HUES64 (cell line): ENCODE results near the gene FOXO1.

Experiments used
- H3K27ac ChIP-seq: 2 replicates; pipeline ENCODE4 v1.7.0; 2013; ENCODE audit warnings: low read depth, low read length, inconsistent platforms
- H3K27me3 ChIP-seq: 2 replicates; pipeline ENCODE4 v1.6.1; 2013; ENCODE audit warnings: mild to moderate bottlenecking, low read length; ENCODE audit not compliant: insufficient read depth
- H3K36me3 ChIP-seq: 2 replicates; pipeline ENCODE4 v1.6.1; 2013; ENCODE audit warnings: mild to moderate bottlenecking, low read length; ENCODE audit not compliant: insufficient read depth
- H3K4me1 ChIP-seq: 2 replicates; pipeline ENCODE4 v1.6.1; 2013; ENCODE audit warnings: mild to moderate bottlenecking, low read length, moderate library complexity; ENCODE audit not compliant: insufficient read depth
- H3K4me3 ChIP-seq: 2 replicates; pipeline ENCODE4 v1.5.1; 2013; ENCODE audit warnings: mild to moderate bottlenecking, low read length, moderate library complexity
- H3K9ac ChIP-seq: 2 replicates; pipeline ENCODE4 v1.6.1; 2013; ENCODE audit warnings: mild to moderate bottlenecking, low read depth, low read length
- H3K9me3 ChIP-seq: 2 replicates; pipeline ENCODE4 v1.6.1; 2013; ENCODE audit warnings: low read depth, low read length; ENCODE audit not compliant: insufficient read depth
- WGBS: fragments of 150-250, 120-280 bp; methylation state at CpG from one replicate; pipeline ENCODE4 v1.1.7; 2013; ENCODE audit warnings: missing lambda C conversion rate; 5-methylcytosine and 5-hydroxymethylcytosine counted together

Gene FOXO1

DNA sequence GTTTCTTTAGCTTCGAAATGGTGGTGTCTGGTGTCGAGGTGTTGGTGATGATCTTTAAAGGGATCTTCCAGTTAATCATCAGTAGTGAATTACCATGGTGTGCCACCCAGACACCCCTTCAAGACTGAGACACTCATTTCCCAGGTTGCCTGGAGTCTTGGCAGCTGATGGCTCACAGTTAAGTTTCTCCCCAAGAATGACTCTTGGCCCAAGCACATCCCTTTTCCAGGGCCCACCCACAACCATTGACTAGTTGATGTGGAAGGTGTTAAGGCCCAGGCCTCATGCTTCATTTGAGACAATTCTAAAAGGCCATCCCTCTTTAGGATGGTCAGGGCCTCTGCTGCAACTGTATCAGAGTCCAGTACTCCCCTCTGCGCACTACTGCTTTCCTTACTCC is 145.5 kb downstream of the FOXO1 start:
- H3K4me1 ChIP-seq: 0 out of 2 replicates have a peak, but pooled peaks cover 11% of the 10 kb centered on the region
- WGBS: 96% methylated on average over 3 of the region's 3 CpGs
- no peaks in the 10 kb centered on the region for H3K36me3 ChIP-seq
- H3K9ac ChIP-seq: no peak overlapping the region
- H3K27ac ChIP-seq: no peak overlapping the region
- no peaks in the 10 kb centered on the region for H3K9me3 ChIP-seq
- no peak overlapping the region for H3K4me3 ChIP-seq
- no peaks in the 10 kb centered on the region for H3K27me3 ChIP-seq

DNA sequence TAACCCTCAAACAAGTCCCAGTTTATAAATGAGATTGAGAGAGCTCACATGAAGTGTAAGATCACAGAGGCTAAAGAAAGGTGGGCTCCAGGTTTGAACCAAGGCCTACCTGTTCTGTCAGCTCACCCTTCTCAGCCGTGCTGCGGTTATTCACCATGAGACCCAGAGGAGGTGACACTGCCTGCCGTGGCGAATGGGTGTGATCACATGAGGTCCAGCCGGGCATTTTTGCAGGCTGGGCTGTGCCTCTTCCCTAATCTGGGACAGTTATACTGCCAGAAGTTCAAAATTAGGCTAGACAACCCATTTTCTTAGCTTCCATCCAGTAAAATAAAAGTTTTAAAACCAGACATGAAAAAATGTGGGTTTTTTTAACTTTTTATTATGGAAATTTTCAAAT is 146.8 kb downstream of the FOXO1 start:
- Histone ChIP-seq H3K4me3 (no peak overlapping the region), H3K4me1 (0 out of 2 replicates have a peak, but pooled peaks cover 11% of the 10 kb centered on the region), H3K27me3 (no peaks in the 10 kb centered on the region), H3K27ac (no peak overlapping the region), H3K36me3 (no peaks in the 10 kb centered on the region), H3K9me3 (no peaks in the 10 kb centered on the region), H3K9ac (no peak overlapping the region)
- 67% methylated on average over 5 of the region's 5 CpGs for WGBS

DNA sequence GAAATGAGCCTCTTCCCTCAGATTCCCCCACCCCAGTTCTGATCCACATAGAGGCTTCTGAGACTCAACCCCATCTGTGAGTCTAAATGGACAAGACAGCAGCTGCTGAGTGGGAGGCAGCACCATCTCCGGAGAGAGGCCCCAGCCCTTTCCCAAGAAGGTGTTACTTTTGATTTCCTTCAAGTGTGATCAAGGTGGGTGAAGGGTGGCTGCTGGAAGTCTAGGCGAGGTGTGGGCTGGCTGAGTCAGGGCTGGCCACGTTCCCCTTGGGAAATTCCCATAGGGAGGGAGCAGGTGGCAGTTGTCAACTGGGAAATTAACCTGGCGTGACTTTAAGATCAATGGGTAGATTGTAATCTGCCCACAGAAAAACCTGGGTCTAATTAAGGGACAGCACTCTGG is 148.0 kb downstream of the FOXO1 start:
- no peaks in the 10 kb centered on the region for H3K27me3 ChIP-seq

DNA sequence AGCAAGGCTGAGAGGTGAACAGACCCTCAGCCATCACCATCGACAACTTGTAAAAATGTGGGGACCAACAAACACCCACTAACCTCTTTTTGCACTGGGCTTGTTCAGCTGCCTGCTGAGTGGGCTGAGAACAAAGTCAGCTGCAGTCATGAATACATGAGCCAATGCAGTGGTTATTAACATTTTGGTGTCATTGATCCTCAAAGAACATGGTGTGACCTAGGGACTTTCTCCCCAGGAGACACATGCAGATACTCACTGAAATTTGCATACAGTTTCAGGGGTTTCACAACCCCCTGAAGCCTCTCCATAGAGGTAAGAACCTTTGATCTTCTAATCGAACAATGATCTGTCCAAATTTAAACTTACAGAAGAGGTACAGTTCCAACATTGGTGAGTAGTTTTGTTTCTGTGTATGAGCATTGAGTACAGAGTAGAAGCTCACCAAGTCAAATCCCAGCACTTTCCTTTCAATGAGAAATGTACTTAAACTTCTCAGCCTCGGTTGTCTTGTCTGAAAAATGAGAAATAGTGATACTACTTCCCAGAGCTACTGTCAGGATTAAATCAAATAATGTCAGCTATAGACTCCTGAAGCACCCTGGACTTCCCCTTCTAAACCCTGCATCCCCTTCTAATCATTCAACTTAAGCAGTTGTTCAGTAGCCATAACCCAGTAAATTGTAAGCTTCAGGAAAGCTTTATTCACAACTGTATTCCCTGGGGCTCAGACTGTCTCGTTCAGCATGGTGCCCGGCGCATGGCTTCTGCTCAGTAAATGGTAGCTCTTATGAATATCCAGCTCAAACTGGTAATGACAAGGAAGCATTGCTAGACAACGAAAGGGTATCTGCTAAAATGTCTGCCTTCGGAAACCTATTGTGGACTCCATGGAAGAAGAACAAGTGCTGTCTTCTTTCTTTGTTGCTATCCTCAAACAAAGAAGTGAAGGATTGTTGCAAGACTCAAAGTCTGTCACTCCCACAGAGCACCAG is 148.7 kb downstream of the FOXO1 start:
- WGBS: 89% methylated on average over 8 of the region's 8 CpGs
- no peak overlapping the region for H3K4me3 ChIP-seq
- no peaks in the 10 kb centered on the region for H3K27me3 ChIP-seq
- H3K36me3 ChIP-seq: no peaks in the 10 kb centered on the region
- no peak overlapping the region for H3K27ac ChIP-seq
- H3K4me1 ChIP-seq: 0 out of 2 replicates have a peak, but pooled peaks cover 11% of the 10 kb centered on the region
- H3K9ac ChIP-seq: no peak overlapping the region
- no peaks in the 10 kb centered on the region for H3K9me3 ChIP-seq

More for the DNA sequence above, 148.0 kb downstream of the FOXO1 start:
- 76% methylated on average over 4 of the region's 4 CpGs for WGBS
- Histone ChIP-seq H3K36me3 (no peaks in the 10 kb centered on the region), H3K4me1 (0 out of 2 replicates have a peak, but pooled peaks cover 11% of the 10 kb centered on the region), H3K4me3 (no peak overlapping the region), H3K9ac (no peak overlapping the region), H3K27ac (no peak overlapping the region), H3K9me3 (no peaks in the 10 kb centered on the region)

DNA sequence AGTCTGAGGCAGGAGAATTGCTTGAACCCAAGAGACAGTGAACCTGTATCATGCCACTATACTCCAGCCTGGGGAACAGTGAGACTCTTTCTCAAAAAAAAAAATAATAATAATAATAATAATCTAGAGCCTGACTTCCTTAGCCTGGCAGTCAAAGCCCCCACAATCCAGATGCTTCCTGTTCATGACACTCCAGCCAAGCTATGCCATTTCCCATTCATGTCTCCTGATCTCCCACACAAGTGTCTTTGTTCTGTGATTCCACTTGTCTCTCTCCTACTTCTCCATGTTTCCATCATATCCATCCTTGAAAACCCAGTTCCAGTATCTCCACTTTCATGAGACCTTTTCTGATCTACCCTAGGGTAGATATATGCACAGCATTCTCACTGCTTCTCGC is 150.7 kb downstream of the FOXO1 start:
- WGBS: 95% methylated on average over 1 of the region's 1 CpG
- no peaks in the 10 kb centered on the region for H3K36me3 ChIP-seq
- H3K27me3 ChIP-seq: no peaks in the 10 kb centered on the region
- H3K9me3 ChIP-seq: no peaks in the 10 kb centered on the region
- H3K4me1 ChIP-seq: 0 out of 2 replicates have a peak, but pooled peaks cover 11% of the 10 kb centered on the region
- H3K9ac ChIP-seq: no peak overlapping the region
- no peak overlapping the region for H3K4me3 ChIP-seq
- H3K27ac ChIP-seq: no peak overlapping the region

DNA sequence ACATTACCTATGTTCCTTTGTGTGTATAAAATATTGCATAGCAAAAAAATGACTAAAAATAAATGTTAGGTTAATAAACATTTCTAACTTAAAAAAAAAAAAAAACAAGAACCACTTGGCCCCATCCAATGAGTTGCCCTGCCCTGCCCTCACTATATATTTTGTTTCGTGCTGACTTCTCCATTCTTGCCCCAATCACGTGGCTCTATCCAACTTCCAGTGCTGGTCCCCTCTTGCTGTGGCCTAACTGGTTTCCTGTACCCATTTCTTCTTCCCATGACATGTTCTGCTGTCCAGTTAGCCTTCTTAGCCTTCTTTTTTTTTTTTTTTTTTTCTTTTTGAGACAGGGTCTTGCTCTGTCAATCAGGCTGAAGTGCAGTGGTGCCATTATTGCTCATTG is 151.6 kb downstream of the FOXO1 start:
- H3K4me3 ChIP-seq: no peak overlapping the region
- H3K27me3 ChIP-seq: no peaks in the 10 kb centered on the region
- WGBS: 93% methylated on average over 2 of the region's 2 CpGs
- H3K9me3 ChIP-seq: no peaks in the 10 kb centered on the region
- H3K9ac ChIP-seq: no peak overlapping the region
- H3K36me3 ChIP-seq: no peaks in the 10 kb centered on the region
- no peak overlapping the region for H3K27ac ChIP-seq
- 0 out of 2 replicates have a peak, but pooled peaks cover 11% of the 10 kb centered on the region for H3K4me1 ChIP-seq

DNA sequence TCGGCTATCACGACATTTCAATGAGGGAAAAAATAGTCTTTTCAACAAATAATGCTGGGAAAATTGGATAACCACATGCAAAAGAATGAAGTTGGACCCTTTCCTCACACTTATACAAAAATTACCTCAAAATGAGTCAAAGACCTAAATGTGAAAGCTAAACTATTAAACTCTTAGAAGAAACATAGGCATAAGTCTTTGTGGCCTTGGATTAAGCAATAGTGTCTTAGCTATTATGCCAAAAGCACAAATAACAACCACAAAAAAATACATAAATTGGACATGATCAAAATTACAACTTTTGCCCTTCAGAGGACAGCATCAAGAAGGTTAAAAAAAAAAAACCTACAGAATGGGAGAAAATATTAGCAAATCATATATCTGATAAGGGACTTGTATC is 156.6 kb downstream of the FOXO1 start:
- no CpG with 5 or more reads among the region's 2 CpGs for WGBS

DNA sequence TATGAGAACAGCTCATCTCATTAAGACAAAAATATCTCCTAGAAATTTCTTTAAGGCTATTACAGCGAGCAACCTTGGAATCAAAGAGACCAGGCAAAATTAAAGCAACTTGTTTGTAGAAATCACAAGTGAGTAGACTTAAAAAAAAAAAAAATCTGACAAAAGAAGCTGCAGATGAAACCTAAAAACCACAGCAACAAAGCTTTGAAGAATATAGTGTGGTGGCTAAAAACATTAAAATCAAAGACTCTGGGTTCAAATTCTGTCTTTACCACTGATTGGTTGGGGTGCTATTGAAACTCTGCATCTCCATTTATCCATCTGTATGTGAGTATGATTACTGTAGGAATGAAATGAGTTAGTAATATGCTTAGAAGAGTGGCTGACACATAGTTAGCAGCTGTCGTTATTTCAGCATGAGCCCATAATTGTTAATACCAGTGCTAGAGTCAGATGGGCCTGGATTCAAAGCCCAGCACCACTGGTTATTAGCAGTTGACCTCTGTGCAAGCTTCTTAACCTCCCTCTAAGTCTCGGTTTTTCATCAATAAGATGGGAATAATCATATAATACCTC is 157.6 kb downstream of the FOXO1 start:
- 96% methylated on average over 2 of the region's 3 CpGs for WGBS
- Histone ChIP-seq H3K27ac (no peak overlapping the region), H3K9me3 (no peaks in the 10 kb centered on the region), H3K27me3 (no peaks in the 10 kb centered on the region), H3K9ac (no peak overlapping the region), H3K4me3 (no peak overlapping the region), H3K36me3 (no peaks in the 10 kb centered on the region), H3K4me1 (no peaks in the 10 kb centered on the region)

More for the DNA sequence above, 156.6 kb downstream of the FOXO1 start:
- no peaks in the 10 kb centered on the region for H3K4me1 ChIP-seq
- no peaks in the 10 kb centered on the region for H3K36me3 ChIP-seq
- no peak overlapping the region for H3K27ac ChIP-seq
- no peaks in the 10 kb centered on the region for H3K27me3 ChIP-seq
- no peak overlapping the region for H3K4me3 ChIP-seq
- no peak overlapping the region for H3K9ac ChIP-seq
- no peaks in the 10 kb centered on the region for H3K9me3 ChIP-seq

DNA sequence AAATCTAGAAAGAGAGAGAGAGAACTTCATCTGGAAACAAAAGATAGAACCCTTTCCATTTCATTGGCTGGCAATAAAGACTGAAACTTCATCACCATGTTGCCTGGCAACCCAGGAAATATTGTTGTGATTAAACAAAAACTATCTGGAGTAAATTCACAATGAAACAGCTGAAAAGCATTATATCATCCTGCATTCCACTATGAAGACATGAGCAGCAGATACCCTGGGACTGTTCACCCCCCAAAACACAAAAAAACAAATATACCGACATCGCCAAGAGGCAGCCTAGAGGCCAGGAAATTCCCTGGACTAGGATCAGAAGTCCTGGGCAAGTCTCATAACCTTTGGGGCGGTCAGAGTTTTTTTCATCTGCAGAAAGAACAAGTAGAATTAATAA is 158.3 kb downstream of the FOXO1 start:
- Histone ChIP-seq H3K27ac (no peak overlapping the region), H3K4me3 (no peak overlapping the region), H3K27me3 (no peaks in the 10 kb centered on the region), H3K9ac (no peak overlapping the region), H3K4me1 (no peaks in the 10 kb centered on the region), H3K9me3 (no peaks in the 10 kb centered on the region), H3K36me3 (no peaks in the 10 kb centered on the region)
- WGBS: 94% methylated on average over 3 of the region's 3 CpGs

DNA sequence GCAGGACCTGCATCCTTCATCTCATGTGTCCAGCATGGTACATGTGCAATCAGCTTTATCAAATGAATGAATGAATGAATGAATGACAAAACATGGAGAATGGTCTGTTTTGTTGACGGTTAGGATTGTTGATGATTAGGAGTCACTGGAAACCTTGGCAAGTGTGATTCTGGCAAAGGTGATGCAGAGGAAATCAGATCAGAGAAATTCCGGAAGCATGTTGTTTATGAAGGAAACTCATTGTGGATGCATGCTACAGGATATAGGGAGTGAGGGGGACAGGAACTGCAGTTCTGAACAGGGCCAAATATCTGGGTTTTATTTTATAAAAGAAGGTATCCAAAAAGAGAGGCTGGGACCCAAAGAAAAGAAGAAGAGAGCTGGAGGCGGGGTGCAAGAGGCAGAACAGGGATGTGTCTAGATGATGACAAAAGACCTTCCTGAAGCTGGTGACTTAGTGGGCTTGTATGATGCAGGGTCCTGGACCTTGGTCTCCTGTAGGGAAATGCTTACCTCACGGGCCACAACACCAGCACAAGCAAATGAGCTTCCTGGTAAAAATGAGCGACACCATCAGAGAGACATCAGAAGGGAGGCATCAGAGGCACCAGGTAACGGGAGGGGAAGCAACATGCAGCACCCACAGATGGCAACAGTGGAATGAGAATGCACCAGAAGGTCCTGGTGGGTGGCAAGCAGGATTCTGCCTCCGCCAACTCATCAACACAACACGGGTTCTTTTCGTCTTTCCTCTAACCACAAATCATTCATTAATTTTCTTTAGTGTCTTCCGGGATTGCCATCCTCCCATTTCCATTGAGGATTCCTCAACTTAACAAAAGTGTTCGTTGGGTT is 159.6 kb downstream of the FOXO1 start:
- Histone ChIP-seq H3K4me3 (no peak overlapping the region), H3K27ac (no peak overlapping the region), H3K4me1 (no peaks in the 10 kb centered on the region), H3K9me3 (no peaks in the 10 kb centered on the region), H3K9ac (no peak overlapping the region), H3K36me3 (no peaks in the 10 kb centered on the region), H3K27me3 (no peaks in the 10 kb centered on the region)
- 95% methylated on average over 11 of the region's 11 CpGs for WGBS
